GM12892 (cell line): ENCODE measurements around the gene SLC8A1.

Experiments used
- POLR2A ChIP-seq: IDR thresholded peaks from 2 replicates; pipeline ENCODE4 v1.6.1; 2011; ENCODE audit warnings: low read depth, low read length, control low read depth
- POLR2AphosphoS5 ChIP-seq: IDR thresholded peaks from 2 replicates; pipeline ENCODE4 v1.6.1; 2011; ENCODE audit warnings: low read depth, low read length, control low read depth

DNA sequence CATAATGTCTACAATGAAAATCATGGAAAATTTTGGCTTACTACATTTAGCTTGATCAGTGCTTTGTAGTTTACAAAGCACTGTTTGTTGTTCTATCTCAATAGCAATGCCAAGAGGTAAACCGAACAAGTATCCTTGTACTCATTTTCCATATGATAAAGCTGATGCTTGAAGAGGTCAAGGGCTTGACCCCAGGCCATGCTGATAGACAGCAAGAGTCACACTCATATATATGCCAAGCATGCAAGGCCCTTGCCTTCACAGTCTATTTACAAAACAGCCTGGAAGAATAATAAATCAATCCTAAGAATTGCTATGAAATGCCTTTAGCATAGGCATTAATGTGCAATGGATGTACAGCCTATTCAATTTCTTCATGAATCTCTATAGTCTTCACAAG is 71.8 kb downstream of the SLC8A1 start:
- TF ChIP-seq POLR2AphosphoS5 (no peak), POLR2A (no peak)
